HepG2 (cell line): Measurements from ENCODE around the gene KLHL21. TPM values are rescaled to one million over a fixed set of nuclear protein-coding genes. Genes with fewer than 3 reads are reported as not detected.

ENCODE experiments used
- AKNA ChIP-seq: sonication (generic); formaldehyde crosslinking; IDR thresholded peaks from 2 replicates; pipeline ENCODE4 v1.4.0; 2020; ENCODE audit warnings: missing genetic modification reagents, borderline replicate concordance
- CAMTA2 ChIP-seq: sonication (generic); formaldehyde crosslinking; IDR thresholded peaks from 2 replicates; pipeline ENCODE4 v1.4.0; 2020; ENCODE audit warnings: mild to moderate bottlenecking, missing genetic modification reagents, borderline replicate concordance
- CREB1 ChIP-seq, 2 experiments: fragments of 450-650 bp in 1 of 2; IDR thresholded peaks; 2 replicates each; pipeline ENCODE4 v1.6.1; 2016 to 2017; ENCODE audit warnings: control low read depth in 1 of 2, mild to moderate bottlenecking in 1 of 2, missing compliant biosample characterization in 1 of 2, missing genetic modification characterization in 1 of 2
- GATAD1 ChIP-seq: IDR thresholded peaks from 2 replicates; pipeline ENCODE4 v1.6.1; 2016; ENCODE audit warnings: missing genetic modification reagents, missing compliant biosample characterization
- GATAD2A ChIP-seq: IDR thresholded peaks from 2 replicates; pipeline ENCODE4 v1.6.1; 2016
- GFI1 ChIP-seq: sonication (generic); formaldehyde crosslinking; IDR thresholded peaks from 2 replicates; pipeline ENCODE4 v1.5.0; 2020; ENCODE audit warnings: missing genetic modification reagents, mild to moderate bottlenecking, borderline replicate concordance
- MEIS2 ChIP-seq: sonication (generic); formaldehyde crosslinking; IDR thresholded peaks from 2 replicates; pipeline ENCODE4 v1.9.0; 2021; ENCODE audit warnings: mild to moderate bottlenecking, missing genetic modification reagents
- NR0B2 ChIP-seq: sonication (generic); formaldehyde crosslinking; IDR thresholded peaks from 2 replicates; pipeline ENCODE4 v1.4.0; 2020; ENCODE audit warnings: mild to moderate bottlenecking, missing genetic modification reagents
- PTBP1 ChIP-seq: fragments of 200-400 bp; formaldehyde crosslinking; IDR thresholded peaks from 2 replicates; pipeline ENCODE4 v1.6.1; 2018; ENCODE audit warnings: low read length, low read depth; ENCODE audit not compliant: poor library complexity, severe bottlenecking
- SATB2 ChIP-seq: sonication (generic); formaldehyde crosslinking; IDR thresholded peaks from 2 replicates; pipeline ENCODE4 v1.5.0; 2020; ENCODE audit warnings: missing genetic modification reagents
- SIN3B ChIP-seq: fragments of 150-350 bp; IDR thresholded peaks from 2 replicates; pipeline ENCODE4 v1.6.1; 2014; ENCODE audit warnings: low read length
- TGIF2 ChIP-seq: IDR thresholded peaks from 2 replicates; pipeline ENCODE4 v1.6.1; 2016; ENCODE audit warnings: control low read depth, missing compliant biosample characterization
- U2AF2 ChIP-seq: fragments of 200-400 bp; formaldehyde crosslinking; IDR thresholded peaks from 2 replicates; pipeline ENCODE4 v1.6.1; 2017; ENCODE audit warnings: low read depth, mild to moderate bottlenecking, low read length
- ZFP36L2 ChIP-seq: sonication (generic); formaldehyde crosslinking; IDR thresholded peaks from 2 replicates; pipeline ENCODE4 v1.4.0; 2020; ENCODE audit warnings: missing genetic modification reagents
- ZFX ChIP-seq: sonication (generic); formaldehyde crosslinking; IDR thresholded peaks from 2 replicates; pipeline ENCODE4 v1.4.0; 2020; ENCODE audit warnings: mild to moderate bottlenecking, low read depth, missing genetic modification reagents, moderate library complexity
- ZMYM4 ChIP-seq: sonication (generic); formaldehyde crosslinking; IDR thresholded peaks from 2 replicates; pipeline ENCODE4 v1.8.1; 2023; ENCODE audit warnings: mild to moderate bottlenecking, missing genetic modification reagents
- ZNF256 ChIP-seq: sonication (generic); formaldehyde crosslinking; conservative IDR thresholded peaks from 2 replicates; pipeline ENCODE4 v1.4.0; 2020; ENCODE audit warnings: missing genetic modification reagents
- ZNF292 ChIP-seq: sonication (generic); formaldehyde crosslinking; IDR thresholded peaks from 2 replicates; pipeline ENCODE4 v1.8.1; 2022; ENCODE audit warnings: mild to moderate bottlenecking, low read depth, missing genetic modification reagents, borderline replicate concordance
- ZNF3 ChIP-seq: IDR thresholded peaks from 2 replicates; pipeline ENCODE4 v1.7.0; 2017; ENCODE audit warnings: inconsistent platforms
- ZNF710 ChIP-seq: sonication (generic); formaldehyde crosslinking; IDR thresholded peaks from 2 replicates; pipeline ENCODE4 v1.5.0; 2020; ENCODE audit warnings: mild to moderate bottlenecking, missing genetic modification reagents, borderline replicate concordance
- ZNF749 ChIP-seq: sonication (generic); formaldehyde crosslinking; IDR thresholded peaks from 2 replicates; pipeline ENCODE4 v1.8.0; 2022; ENCODE audit warnings: mild to moderate bottlenecking, missing genetic modification reagents, moderate library complexity, borderline replicate concordance
- ZNF800 ChIP-seq: sonication (generic); formaldehyde crosslinking; IDR thresholded peaks from 2 replicates; pipeline ENCODE4 v1.4.0; 2020; ENCODE audit warnings: missing genetic modification reagents
- polyA plus RNA-seq, 8 experiments: library from polyadenylated mRNA; depleted of rRNA in 3 of 8; stranded (reverse) in 7 of 8; unstranded in 1 of 8; fragments of >200 nt; fragmentation: Illumina TruSeq in 4 of 8; extraction: Trizol in 4 of 8; gene quantifications; 2 replicates each; pipeline versions ENCODE4 v1.2.1 to v1.2.3, GENCODE V29; 2011 to 2016; ENCODE audit warnings: low read depth in 4 of 8, missing spikeins in 1 of 8, mixed read lengths in 1 of 8; ENCODE audit not compliant: insufficient read depth in 1 of 8
- total RNA-seq, 5 experiments: library from RNA; depleted of rRNA; stranded (reverse); fragments of >200 nt; fragmentation: Illumina TruSeq; extraction: Trizol; gene quantifications; 2 replicates each; pipeline ENCODE4 v1.2.3, GENCODE V29; 2016; ENCODE audit warnings: low read depth in 1 of 5

The KLHL21 gene
- total and polyA plus RNA-seq, 2 of the 13 experiments (the other 11 are each of a cell fraction or from before 2014, with no cell fraction given) = 14.8 to 25.0 TPM

- TF ChIP-seq ZNF710 (CRISPR knock-in tag) (peak; percentile 63; the same call in 1 of the 2 replicates), GFI1 (CRISPR knock-in tag) (no peak), U2AF2 (no peak), ZNF749 (CRISPR knock-in tag) (peak; percentile 39; the same call in 1 of the 2 replicates), MEIS2 (CRISPR knock-in tag) (0 out of 2 replicates have a peak, but pooled peaks have one; percentile 51), PTBP1 (no peak), TGIF2 (CRISPR knock-in tag) (peak; percentile 97), AKNA (CRISPR knock-in tag) (no peak), NR0B2 (CRISPR knock-in tag) (no peak), ZNF256 (no peak), GATAD2A (CRISPR knock-in tag) (peak; percentile 92), ZMYM4 (CRISPR knock-in tag) (peak; percentile 65), ZFP36L2 (CRISPR knock-in tag) (no peak), ZNF292 (CRISPR knock-in tag) (no peak; the same call in 1 of the 2 replicates), CAMTA2 (CRISPR knock-in tag) (no peak), CREB1 (IDR thresholded peaks at IDR 0.05) (no peak), CREB1 (CRISPR knock-in tag; IDR thresholded peaks at IDR 0.05) (peak; percentile 81), ZFX (CRISPR knock-in tag) (peak; percentile 65; the same call in 1 of the 2 replicates), SATB2 (CRISPR knock-in tag) (no peak), ZNF3 (CRISPR knock-in tag) (no peak), SIN3B (no peak), ZNF800 (CRISPR knock-in tag) (no peak), GATAD1 (CRISPR knock-in tag) (peak; percentile 76; the same call in 1 of the 2 replicates)
Measured at GRCh38 chr1:6582370-6582769, 20.3 kb downstream of the KLHL21 start (continued).
